Thyroid gland (tissue), 4 donors: ENCODE measurements around the gene DUSP3. TPM values are rescaled to one million over a fixed set of nuclear protein-coding genes. Genes with fewer than 3 reads are reported as not detected.

Source experiments
- DNase-seq, 2 donors: peaks; one replicate each; pipeline ENCODE4 v3.0.0-alpha.2; 2019
- H3K27ac ChIP-seq, 3 donors: fragments of 200-600 bp; sonication (generic); 1 replicate in 2 of 3; 2 replicates in 1 of 3; pipeline ENCODE4 v1.5.1; 2016 to 2019; ENCODE audit warnings: mild to moderate bottlenecking in 1 of 3, moderate library complexity in 1 of 3
- H3K27me3 ChIP-seq: fragments of 200-600 bp; sonication (generic); one replicate; pipeline ENCODE4 v1.5.1; 2019
- H3K36me3 ChIP-seq, 2 donors: fragments of 200-600 bp; sonication (generic); one replicate each; pipeline ENCODE4 v1.5.1; 2016 to 2019
- H3K4me1 ChIP-seq, 2 donors: fragments of 200-600 bp; sonication (generic); one replicate each; pipeline ENCODE4 v1.5.1; 2017 to 2019
- H3K4me3 ChIP-seq, 3 donors: fragments of 200-600 bp; sonication (generic); replicated peaks in 1 of 3; 1 replicate in 2 of 3; 2 replicates in 1 of 3; pipeline ENCODE4 v1.5.1; 2016; ENCODE audit warnings: mild to moderate bottlenecking in 1 of 3
- H3K9me3 ChIP-seq: fragments of 200-600 bp; sonication (generic); one replicate; pipeline ENCODE4 v1.5.1; 2017
- CTCF ChIP-seq, 6 experiments: fragments of 200-600 bp in 3 of 6; fragments of 450-650 bp in 3 of 6; sonication (generic) in 3 of 6; IDR thresholded peaks; one replicate each; pipeline ENCODE4 v1.5.1; 2016 to 2019; ENCODE audit warnings: antibody characterized with exemption in 6 of 6, mild to moderate bottlenecking in 2 of 6, inconsistent platforms in 1 of 6, moderate library complexity in 1 of 6
- POLR2A ChIP-seq, 2 donors: fragments of 450-650 bp; IDR thresholded peaks; one replicate each; pipeline ENCODE4 v1.6.1; 2017; ENCODE audit warnings: antibody characterized with exemption in 2 of 2, mild to moderate bottlenecking in 2 of 2, moderate library complexity in 1 of 2
- WGBS, 2 donors: methylation state at CpG; one replicate each; pipeline ENCODE4 v1.1.5; 2017; 5-methylcytosine and 5-hydroxymethylcytosine counted together
- intact Hi-C: fragments of 100-400 bp; cut with DNase I; formaldehyde crosslinking; loops from one replicate; pipeline ENCODE4 v1.15.1; 2023
- total RNA-seq, 4 donors: library from RNA; depleted of rRNA; stranded (reverse); fragments of >200 nt; gene quantifications; one replicate each; pipeline ENCODE4 v1.2.3, GENCODE V29; 2016

The DUSP3 gene
- total RNA-seq, 4 donors from 2014 or later: 67.7 to 98.5 (median 72.0) TPM

- TF ChIP-seq CTCF (IDR thresholded peaks at IDR 0.05): no peak
- TF ChIP-seq POLR2A (IDR thresholded peaks at IDR 0.05): no peak
- intact Hi-C loops: no loop called here
- Histone ChIP-seq H3K27me3 (no peaks in the 10 kb centered on the region), H3K9me3 (no peaks in the 10 kb centered on the region), H3K4me1 (peaks cover 0 to 6% of the 10 kb centered on the region in 2 donors), H3K27ac (no peak overlapping the region), H3K4me3 (no peak overlapping the region), H3K36me3 (no peaks in the 10 kb centered on the region)
- 89 to 95% methylated on average over 8 to 12 of the region's 14 CpGs for WGBS, 2 donors
- DNase-seq: no peak
Observed at GRCh38 chr17:43790311-43790940, 11.6 kb upstream of the DUSP3 start.

GRCh38 chr17:43789482-43789881 is 10.7 kb upstream of the DUSP3 start:
- 90 to 98% methylated on average over 1 of the region's 1 CpG for WGBS, 2 donors
- H3K9me3 ChIP-seq: no peaks in the 10 kb centered on the region
- DNase-seq: no peak
- no peak overlapping the region for H3K27ac ChIP-seq
- intact Hi-C loops: no loop called here
- TF ChIP-seq CTCF (IDR thresholded peaks at IDR 0.05) (no peak), POLR2A (IDR thresholded peaks at IDR 0.05) (no peak)
- no peaks in the 10 kb centered on the region for H3K27me3 ChIP-seq
- H3K4me1 ChIP-seq: peaks cover 0 to 6% of the 10 kb centered on the region in 2 donors
- no peak overlapping the region for H3K4me3 ChIP-seq
- H3K36me3 ChIP-seq: no peaks in the 10 kb centered on the region

GRCh38 chr17:43788540-43788939 is 9.8 kb upstream of the DUSP3 start:
- no peaks in the 10 kb centered on the region for H3K9me3 ChIP-seq
- intact Hi-C loops: no loop called here
- no peak overlapping the region for H3K4me3 ChIP-seq
- TF ChIP-seq CTCF (IDR thresholded peaks at IDR 0.05): no peak
- TF ChIP-seq POLR2A (IDR thresholded peaks at IDR 0.05): no peak
- H3K36me3 ChIP-seq: no peaks in the 10 kb centered on the region
- no peaks in the 10 kb centered on the region for H3K27me3 ChIP-seq
- no peak for DNase-seq
- 86 to 90% methylated on average over 5 of the region's 5 CpGs for WGBS, 2 donors
- peaks cover 0 to 6% of the 10 kb centered on the region in 2 donors for H3K4me1 ChIP-seq
- H3K27ac ChIP-seq: no peak overlapping the region

GRCh38 chr17:43787728-43788127 is 9.0 kb upstream of the DUSP3 start:
- intact Hi-C loops: no loop called here
- TF ChIP-seq CTCF (IDR thresholded peaks at IDR 0.05) (no peak), POLR2A (IDR thresholded peaks at IDR 0.05) (no peak)
- WGBS, 2 donors: 83 to 90% methylated on average over 2 of the region's 2 CpGs

GRCh38 chr17:43784628-43785101 is 5.9 kb upstream of the DUSP3 start:
- no peaks in the 10 kb centered on the region for H3K36me3 ChIP-seq
- intact Hi-C loops: loop anchor here (5.0 kb wide), 1 partner anchor 48 kb away; the partner anchor contains the start of gene MPP3
- H3K4me1 ChIP-seq: peaks cover 0 to 6% of the 10 kb centered on the region in 2 donors
- no peak overlapping the region for H3K27ac ChIP-seq
- DNase-seq: no peak
- H3K4me3 ChIP-seq: no peak overlapping the region
- H3K27me3 ChIP-seq: no peaks in the 10 kb centered on the region
- 67 to 68% methylated on average over 5 of the region's 5 CpGs for WGBS, 2 donors
- TF ChIP-seq CTCF (IDR thresholded peaks at IDR 0.05) (no peak), POLR2A (IDR thresholded peaks at IDR 0.05) (no peak)
- H3K9me3 ChIP-seq: no peaks in the 10 kb centered on the region

More at GRCh38 chr17:43787728-43788127, 9.0 kb upstream of the DUSP3 start:
- no peaks in the 10 kb centered on the region for H3K9me3 ChIP-seq
- no peak overlapping the region for H3K27ac ChIP-seq
- no peaks in the 10 kb centered on the region for H3K27me3 ChIP-seq
- H3K36me3 ChIP-seq: no peaks in the 10 kb centered on the region
- no peak overlapping the region for H3K4me3 ChIP-seq
- no peak for DNase-seq
- peaks cover 0 to 6% of the 10 kb centered on the region in 2 donors for H3K4me1 ChIP-seq
